Measurements from ENCODE around the gene ALDH1L2.

GRCh38 chr12:105107494-105108371, 23.5 kb upstream of the ALDH1L2 start, which contains the start of gene WASHC4:
- TF ChIP-seq EZH2 (IDR thresholded peaks at IDR 0.05; ENCODE audit: low read length) (no peak), CTCF (optimal IDR thresholded peaks at IDR 0.05 in 1 of 3, IDR thresholded peaks at IDR 0.05 in 1 of 3, conservative IDR thresholded peaks at IDR 0.05 in 1 of 3; ENCODE audit: extremely low read depth in 1 of 3, insufficient read depth in 2 of 3, low read length in 3 of 3) (no peak)
